Activated T-helper 1 cell treated with anti-CD3 and anti-CD28 coated beads, Interleukin-12 subunit alpha, Interleukin-12 subunit beta, Interleukin-2, Interleukin-4 antibody, amounts not matched to agents 30 ng/mL and 10 ng/mL and 1 ng/mL, durations not matched to agents 14 hours and 24 hours and 36 hours (primary cell): ENCODE results near the gene NR1H3. TPM values are rescaled to one million over a fixed set of nuclear protein-coding genes. Genes with fewer than 3 reads are reported as not detected.

Experiments used
- DNase-seq: peaks from one replicate; pipeline ENCODE4 v3.0.0; 2021; ENCODE audit warnings: low spot score
- H3K27ac Mint-ChIP-seq: one replicate; pipeline ENCODE4 v1.8.0; 2021; ENCODE audit warnings: mild to moderate bottlenecking, mixed read lengths
- H3K27me3 Mint-ChIP-seq: one replicate; pipeline ENCODE4 v1.8.0; 2022; ENCODE audit warnings: mild to moderate bottlenecking, moderate library complexity, mixed read lengths; ENCODE audit not compliant: insufficient read depth
- H3K36me3 Mint-ChIP-seq: one replicate; pipeline ENCODE4 v1.8.0; 2021; ENCODE audit warnings: low read depth, mixed read lengths
- H3K4me1 Mint-ChIP-seq: one replicate; pipeline ENCODE4 v1.8.0; 2021; ENCODE audit warnings: low read depth, mixed read lengths
- H3K4me3 Mint-ChIP-seq: one replicate; pipeline ENCODE4 v1.8.0; 2021; ENCODE audit warnings: mild to moderate bottlenecking, moderate library complexity, mixed read lengths
- H3K9me3 Mint-ChIP-seq: one replicate; pipeline ENCODE4 v1.8.0; 2021; ENCODE audit warnings: mixed read lengths
- intact Hi-C: fragments of 100-400 bp; cut with micrococcal nuclease; formaldehyde crosslinking; loops from one replicate; pipeline ENCODE4 v1.15.1; 2024
- total RNA-seq: library from RNA; stranded (reverse); gene quantifications from 2 replicates; pipeline ENCODE4 v1.2.3, GENCODE V29; 2022

Gene NR1H3
- total RNA-seq, 1 donor from 2014 or later: 8.5 TPM

GRCh38 chr11:47264521-47264920 is 6.7 kb downstream of the NR1H3 start:
- intact Hi-C loops: no loop called here
- Mint-ChIP-seq H3K4me3 (no peak overlapping the region), H3K27me3 (no peaks in the 10 kb centered on the region), H3K36me3 (peaks cover 1% of the 10 kb centered on the region), H3K9me3 (no peaks in the 10 kb centered on the region), H3K27ac (peak overlapping the region; percentile 67), H3K4me1 (peaks cover 35% of the 10 kb centered on the region)
- DNase-seq: no peak

GRCh38 chr11:47267876-47268275 is 10.1 kb downstream of the NR1H3 start:
- DNase-seq: no peak
- H3K4me1 Mint-ChIP-seq: peaks cover 52% of the 10 kb centered on the region
- H3K9me3 Mint-ChIP-seq: no peaks in the 10 kb centered on the region
- H3K27me3 Mint-ChIP-seq: no peaks in the 10 kb centered on the region
- H3K4me3 Mint-ChIP-seq: no peak overlapping the region
- H3K36me3 Mint-ChIP-seq: peaks cover 3% of the 10 kb centered on the region
- intact Hi-C loops: loop anchor here (2.0 to 5.0 kb wide), 5 partner anchors 33 to 1421 kb away; partner anchors contain the start of genes CKAP5, CRY2, PHF21A and SLC39A13
- H3K27ac Mint-ChIP-seq: peak overlapping the region; percentile 92

GRCh38 chr11:47268448-47269001 is 10.7 kb downstream of the NR1H3 start:
- peak overlapping the region; percentile 92 for H3K27ac Mint-ChIP-seq
- peak overlapping the region; percentile 81 for H3K4me3 Mint-ChIP-seq
- intact Hi-C loops: loop anchor here (1.0 to 5.0 kb wide), 12 partner anchors 20 to 1421 kb away; partner anchors contain the start of genes ACP2, CKAP5, CRY2 and FNBP4
- no peak for DNase-seq
- H3K36me3 Mint-ChIP-seq: peaks cover 3% of the 10 kb centered on the region
- no peaks in the 10 kb centered on the region for H3K9me3 Mint-ChIP-seq
- peaks cover 55% of the 10 kb centered on the region for H3K4me1 Mint-ChIP-seq
- H3K27me3 Mint-ChIP-seq: no peaks in the 10 kb centered on the region

GRCh38 chr11:47269002-47269828 is 11.4 kb downstream of the NR1H3 start:
- H3K36me3 Mint-ChIP-seq: peaks cover 5% of the 10 kb centered on the region
- peak overlapping the region; percentile 92 for H3K27ac Mint-ChIP-seq
- H3K4me1 Mint-ChIP-seq: peaks cover 54% of the 10 kb centered on the region
- intact Hi-C loops: loop anchor here (1.0 to 5.0 kb wide), 12 partner anchors 21 to 1422 kb away; partner anchors contain the start of genes ACP2, CKAP5, CRY2 and FNBP4
- no peaks in the 10 kb centered on the region for H3K27me3 Mint-ChIP-seq
- DNase-seq: peak; percentile 73
- H3K4me3 Mint-ChIP-seq: peak overlapping the region; percentile 81
- H3K9me3 Mint-ChIP-seq: no peaks in the 10 kb centered on the region

GRCh38 chr11:47269829-47270305 is 12.1 kb downstream of the NR1H3 start, which contains the start of gene MADD:
MADD (plus strand) TSS chr11:47270133.
- H3K27me3 Mint-ChIP-seq: no peaks in the 10 kb centered on the region
- H3K4me1 Mint-ChIP-seq: peaks cover 49% of the 10 kb centered on the region

GRCh38 chr11:47270331-47271271 is 12.8 kb downstream of the NR1H3 start:
- H3K27ac Mint-ChIP-seq: peak overlapping the region; percentile 89
- peak overlapping the region; percentile 87 for H3K4me3 Mint-ChIP-seq
- DNase-seq: peak; percentile 19
- H3K4me1 Mint-ChIP-seq: peaks cover 43% of the 10 kb centered on the region
- no peaks in the 10 kb centered on the region for H3K27me3 Mint-ChIP-seq
- intact Hi-C loops: loop anchor here (1.0 to 5.0 kb wide), 3 partner anchors 32 to 568 kb away; partner anchors contain the start of genes ARHGAP1, MTCH2 and ZNF408
- H3K9me3 Mint-ChIP-seq: no peaks in the 10 kb centered on the region
- H3K36me3 Mint-ChIP-seq: peaks cover 10% of the 10 kb centered on the region

More at GRCh38 chr11:47269829-47270305, 12.1 kb downstream of the NR1H3 start, which contains the start of gene MADD:
- peak within 1 kb of the TSS; percentile 87 for H3K4me3 Mint-ChIP-seq
- H3K36me3 Mint-ChIP-seq: peaks cover 9% of the 10 kb centered on the region
- intact Hi-C loops: loop anchor here (1.0 to 5.0 kb wide), 14 partner anchors 22 to 1423 kb away; partner anchors contain the start of genes ACP2, ARHGAP1, CKAP5 and CRY2
- H3K9me3 Mint-ChIP-seq: no peaks in the 10 kb centered on the region
- DNase-seq: peak; percentile 84
- peak within 1 kb of the TSS; percentile 92 for H3K27ac Mint-ChIP-seq

GRCh38 chr11:47271328-47271727 is 13.5 kb downstream of the NR1H3 start:
- Mint-ChIP-seq H3K9me3 (no peaks in the 10 kb centered on the region), H3K4me3 (peak overlapping the region; percentile 87), H3K27ac (peak overlapping the region; percentile 89), H3K36me3 (peaks cover 17% of the 10 kb centered on the region), H3K4me1 (peaks cover 43% of the 10 kb centered on the region), H3K27me3 (no peaks in the 10 kb centered on the region)
- no peak for DNase-seq
- intact Hi-C loops: loop anchor here (1.0 to 5.0 kb wide), 3 partner anchors 31 to 569 kb away; partner anchors contain the start of genes ARHGAP1, MTCH2 and ZNF408

GRCh38 chr11:47271961-47272661 is 14.3 kb downstream of the NR1H3 start:
- H3K36me3 Mint-ChIP-seq: peaks cover 24% of the 10 kb centered on the region
- H3K4me1 Mint-ChIP-seq: peaks cover 43% of the 10 kb centered on the region
- intact Hi-C loops: loop anchor here (1.0 to 5.0 kb wide), 3 partner anchors 31 to 570 kb away; partner anchors contain the start of genes ARHGAP1, MTCH2 and ZNF408
- no peaks in the 10 kb centered on the region for H3K9me3 Mint-ChIP-seq
- DNase-seq: no peak
- no peak overlapping the region for H3K27ac Mint-ChIP-seq
- peak overlapping the region; percentile 87 for H3K4me3 Mint-ChIP-seq
- H3K27me3 Mint-ChIP-seq: no peaks in the 10 kb centered on the region

- H3K27ac Mint-ChIP-seq: peak overlapping the region; percentile 54
- H3K4me1 Mint-ChIP-seq: peaks cover 42% of the 10 kb centered on the region
- H3K4me3 Mint-ChIP-seq: no peak overlapping the region
- no peaks in the 10 kb centered on the region for H3K9me3 Mint-ChIP-seq
- peaks cover 24% of the 10 kb centered on the region for H3K36me3 Mint-ChIP-seq
- intact Hi-C loops: loop anchor here (5.0 kb wide), 1 partner anchor 570 kb away; the partner anchor contains the start of genes ARHGAP1 and ZNF408
- H3K27me3 Mint-ChIP-seq: no peaks in the 10 kb centered on the region
- no peak for DNase-seq
These were observed 14.9 kb downstream of the NR1H3 start for GRCh38 chr11:47272706-47273105.

- Mint-ChIP-seq H3K36me3 (peaks cover 33% of the 10 kb centered on the region), H3K9me3 (no peaks in the 10 kb centered on the region), H3K27ac (no peak overlapping the region), H3K27me3 (no peaks in the 10 kb centered on the region), H3K4me3 (no peak overlapping the region), H3K4me1 (peaks cover 26% of the 10 kb centered on the region)
- no peak for DNase-seq
- intact Hi-C loops: loop anchor here (5.0 kb wide), 1 partner anchor 572 kb away; the partner anchor contains the start of genes ARHGAP1 and ZNF408
These were observed 16.9 kb downstream of the NR1H3 start for GRCh38 chr11:47274495-47275235.

- intact Hi-C loops: no loop called here
- Mint-ChIP-seq H3K27me3 (no peaks in the 10 kb centered on the region), H3K4me3 (no peak overlapping the region), H3K4me1 (peaks cover 12% of the 10 kb centered on the region), H3K9me3 (no peaks in the 10 kb centered on the region), H3K27ac (no peak overlapping the region), H3K36me3 (peaks cover 39% of the 10 kb centered on the region)
- no peak for DNase-seq
These were observed 19.1 kb downstream of the NR1H3 start for GRCh38 chr11:47276923-47277322.
